Naive thymus-derived CD4-positive, alpha-beta T cell (primary cell): ENCODE measurements around the gene UNC13C. TPM values are rescaled to one million over a fixed set of nuclear protein-coding genes. Genes with fewer than 3 reads are reported as not detected.

Experiments
- ATAC-seq: fragments of 150-1000 bp; cut with Tn5 transposase; 2 replicates; pipeline ENCODE4 v1.10.0; 2021; ENCODE audit warnings: mild to moderate bottlenecking, moderate library complexity
- CTCF ChIA-PET: fragments of 350-600 bp; sonication (Branson Sonifier 250); formaldehyde crosslinking; loops from one replicate; lab custom pipeline; 2021; ENCODE audit warnings: antibody characterized with exemption; lab: Charles Lee
- POLR2A ChIA-PET: fragments of 350-600 bp; sonication (Branson Sonifier 250); formaldehyde crosslinking; loops from one replicate; lab custom pipeline; 2021; ENCODE audit warnings: antibody characterized with exemption, inconsistent platforms; lab: Charles Lee
- DNase-seq, 9 donors: peaks; one replicate each; pipeline versions ENCODE4 v3.0.0 to v3.0.0-alpha.2; 2020 to 2022; ENCODE audit warnings: mixed read lengths in 1 of 9
- H3K27ac ChIP-seq: one replicate; pipeline ENCODE4 v1.7.0; 2013; ENCODE audit warnings: mild to moderate bottlenecking, low read depth, low read length, moderate library complexity
- H3K27me3 ChIP-seq, 2 donors: one replicate each; pipeline ENCODE4 v1.7.0; 2013; ENCODE audit warnings: low read length in 2 of 2, mild to moderate bottlenecking in 2 of 2, moderate library complexity in 2 of 2; ENCODE audit not compliant: control insufficient read depth in 2 of 2, insufficient read depth in 2 of 2
- H3K36me3 ChIP-seq, 3 experiments: 1 replicate in 2 of 3; 2 replicates in 1 of 3; pipeline ENCODE4 v1.7.0; 2013; ENCODE audit warnings: low read length in 3 of 3, mild to moderate bottlenecking in 3 of 3, moderate library complexity in 1 of 3; ENCODE audit not compliant: insufficient read depth in 3 of 3, control insufficient read depth in 2 of 3
- H3K4me1 ChIP-seq, 2 donors: one replicate each; pipeline ENCODE4 v1.7.0; 2013; ENCODE audit warnings: low read length in 2 of 2, mild to moderate bottlenecking in 2 of 2, moderate library complexity in 1 of 2; ENCODE audit not compliant: control insufficient read depth in 2 of 2, insufficient read depth in 2 of 2
- H3K4me3 ChIP-seq: 2 replicates; pipeline ENCODE4 v1.7.0; 2013; ENCODE audit warnings: mild to moderate bottlenecking, low read length
- H3K9me3 ChIP-seq, 3 experiments: 1 replicate in 2 of 3; 2 replicates in 1 of 3; pipeline ENCODE4 v1.7.0; 2013; ENCODE audit warnings: low read length in 3 of 3; ENCODE audit not compliant: control insufficient read depth in 2 of 3
- H3K27ac Mint-ChIP-seq, 9 donors: one replicate each; pipeline ENCODE4 v1.8.0; 2020 to 2022; ENCODE audit warnings: mixed read lengths in 9 of 9, mild to moderate bottlenecking in 8 of 9, moderate library complexity in 5 of 9, inconsistent platforms in 2 of 9
- H3K27me3 Mint-ChIP-seq, 5 donors: one replicate each; pipeline ENCODE4 v1.8.0; 2021 to 2022; ENCODE audit warnings: mixed read lengths in 5 of 5, mild to moderate bottlenecking in 1 of 5
- H3K36me3 Mint-ChIP-seq, 5 donors: one replicate each; pipeline ENCODE4 v1.8.0; 2020 to 2022; ENCODE audit warnings: mixed read lengths in 5 of 5, mild to moderate bottlenecking in 3 of 5, inconsistent platforms in 1 of 5
- H3K4me1 Mint-ChIP-seq, 7 donors: one replicate each; pipeline ENCODE4 v1.8.0; 2020 to 2022; ENCODE audit warnings: mixed read lengths in 7 of 7, mild to moderate bottlenecking in 3 of 7, inconsistent platforms in 1 of 7
- H3K4me3 Mint-ChIP-seq, 10 donors: one replicate each; pipeline ENCODE4 v1.8.0; 2020 to 2022; ENCODE audit warnings: mild to moderate bottlenecking in 10 of 10, mixed read lengths in 10 of 10, moderate library complexity in 6 of 10, inconsistent platforms in 2 of 10
- H3K9me3 Mint-ChIP-seq, 11 donors: one replicate each; pipeline ENCODE4 v1.8.0; 2020 to 2022; ENCODE audit warnings: mixed read lengths in 11 of 11, mild to moderate bottlenecking in 4 of 11, inconsistent platforms in 1 of 11, moderate library complexity in 1 of 11
- intact Hi-C, 2 donors: fragments of 100-400 bp; cut with micrococcal nuclease; formaldehyde crosslinking; loops; one replicate each; pipeline ENCODE4 v1.15.1; 2023
- polyA plus RNA-seq, 2 donors: library from polyadenylated mRNA; unstranded; fragments of 300-500 nt; fragmentation: Illumina TruSeq; gene quantifications; one replicate each; pipeline ENCODE4 v1.2.3, GENCODE V29; 2021
- total RNA-seq, 6 experiments: library from RNA in 5 of 6; stranded (reverse) in 5 of 6; gene quantifications; 1 replicate in 5 of 6; 2 replicates in 1 of 6; pipeline ENCODE4 v1.2.3 and lab custom pipeline; 2021 to 2026

The UNC13C gene
- total and polyA plus RNA-seq, 7 experiments from 2014 or later, result not detected

- no peak for ATAC-seq
- Mint-ChIP-seq H3K27me3 (peaks cover 0 to 5% (median 0%) of the 10 kb centered on the region in 5 donors), H3K4me3 (no peak overlapping the region), H3K9me3 (peaks cover 0 to 10% (median 1%) of the 10 kb centered on the region in 11 donors), H3K36me3 (no peaks in the 10 kb centered on the region), H3K27ac (no peak overlapping the region), H3K4me1 (no peaks in the 10 kb centered on the region)
- Histone ChIP-seq H3K4me1 (no peaks in the 10 kb centered on the region), H3K4me3 (no peak overlapping the region), H3K9me3 (no peaks in the 10 kb centered on the region), H3K27ac (no peak overlapping the region), H3K36me3 (no peaks in the 10 kb centered on the region), H3K27me3 (no peaks in the 10 kb centered on the region)
- ChIA-PET POLR2A (no interaction called here), CTCF (no interaction called here)
- no peak for DNase-seq
- intact Hi-C loops, result no loop called here
These were observed 367.1 kb downstream of the UNC13C start for GRCh38 chr15:54345301-54345700.

- POLR2A ChIA-PET, result no interaction called here
- peaks cover 0 to 10% (median 1%) of the 10 kb centered on the region in 11 donors for H3K9me3 Mint-ChIP-seq
These were observed 367.6 kb downstream of the UNC13C start for GRCh38 chr15:54345827-54346226.

GRCh38 chr15:54347082-54347827, 369.0 kb downstream of the UNC13C start:
- H3K4me1 Mint-ChIP-seq, result no peaks in the 10 kb centered on the region
- ChIA-PET POLR2A (no interaction called here), CTCF (no interaction called here)
- H3K9me3 ChIP-seq, result no peaks in the 10 kb centered on the region
- H3K36me3 ChIP-seq, result no peaks in the 10 kb centered on the region
- intact Hi-C loops, result no loop called here
- no peaks in the 10 kb centered on the region for H3K36me3 Mint-ChIP-seq
- H3K27ac Mint-ChIP-seq, result no peak overlapping the region
- H3K4me3 Mint-ChIP-seq, result no peak overlapping the region
- H3K27me3 ChIP-seq, result no peaks in the 10 kb centered on the region
- H3K9me3 Mint-ChIP-seq, result peaks cover 0 to 10% (median 0%) of the 10 kb centered on the region in 11 donors
- H3K4me1 ChIP-seq, result no peaks in the 10 kb centered on the region
- H3K4me3 ChIP-seq, result no peak overlapping the region
- ATAC-seq, result no peak
- no peak overlapping the region for H3K27ac ChIP-seq
- DNase-seq, result no peak
- peaks cover 0 to 5% (median 0%) of the 10 kb centered on the region in 5 donors for H3K27me3 Mint-ChIP-seq

More at GRCh38 chr15:54345827-54346226, 367.6 kb downstream of the UNC13C start:
- Mint-ChIP-seq H3K4me3 (no peak overlapping the region), H3K27me3 (peaks cover 0 to 5% (median 0%) of the 10 kb centered on the region in 5 donors), H3K27ac (no peak overlapping the region), H3K4me1 (no peaks in the 10 kb centered on the region), H3K36me3 (no peaks in the 10 kb centered on the region)
- intact Hi-C loops, result no loop called here
- Histone ChIP-seq H3K27me3 (no peaks in the 10 kb centered on the region), H3K36me3 (no peaks in the 10 kb centered on the region), H3K4me1 (no peaks in the 10 kb centered on the region), H3K4me3 (no peak overlapping the region), H3K27ac (no peak overlapping the region), H3K9me3 (no peaks in the 10 kb centered on the region)
- CTCF ChIA-PET, result no interaction called here
- DNase-seq, result no peak
- ATAC-seq, result no peak

DNA sequence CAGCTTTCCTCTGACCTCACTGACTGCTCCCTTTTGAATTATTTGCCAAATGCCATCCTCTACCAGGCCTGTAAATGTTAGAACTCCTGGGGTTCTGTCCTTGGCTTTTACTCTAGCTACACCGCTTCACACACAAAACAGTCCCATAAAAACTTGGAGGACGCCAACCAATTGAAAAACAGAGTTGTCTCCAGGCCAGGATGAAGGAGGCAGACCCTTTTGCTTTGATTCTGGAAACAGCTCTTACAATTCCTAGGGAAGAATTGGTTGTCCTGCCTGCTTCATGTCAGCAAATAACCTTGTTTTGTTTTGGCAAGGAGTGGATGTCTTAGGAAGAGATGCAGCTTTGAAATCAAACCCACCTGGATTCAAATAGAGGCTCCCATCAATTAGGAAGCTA, 375.5 kb downstream of the UNC13C start:
- no peak for DNase-seq
- H3K27me3 Mint-ChIP-seq, result peaks cover 0 to 6% (median 0%) of the 10 kb centered on the region in 5 donors
- no peaks in the 10 kb centered on the region for H3K36me3 Mint-ChIP-seq
- intact Hi-C loops, result no loop called here
- no peak overlapping the region for H3K4me3 Mint-ChIP-seq
- no peak overlapping the region for H3K27ac Mint-ChIP-seq
- ATAC-seq, result no peak
- Histone ChIP-seq H3K27ac (no peak overlapping the region), H3K4me1 (no peaks in the 10 kb centered on the region), H3K36me3 (no peaks in the 10 kb centered on the region), H3K27me3 (no peaks in the 10 kb centered on the region), H3K4me3 (no peak overlapping the region), H3K9me3 (no peaks in the 10 kb centered on the region)
- H3K9me3 Mint-ChIP-seq, result peaks cover 0 to 13% (median 2%) of the 10 kb centered on the region in 11 donors
- POLR2A ChIA-PET, result no interaction called here
- CTCF ChIA-PET, result no interaction called here
- H3K4me1 Mint-ChIP-seq, result no peaks in the 10 kb centered on the region

DNA sequence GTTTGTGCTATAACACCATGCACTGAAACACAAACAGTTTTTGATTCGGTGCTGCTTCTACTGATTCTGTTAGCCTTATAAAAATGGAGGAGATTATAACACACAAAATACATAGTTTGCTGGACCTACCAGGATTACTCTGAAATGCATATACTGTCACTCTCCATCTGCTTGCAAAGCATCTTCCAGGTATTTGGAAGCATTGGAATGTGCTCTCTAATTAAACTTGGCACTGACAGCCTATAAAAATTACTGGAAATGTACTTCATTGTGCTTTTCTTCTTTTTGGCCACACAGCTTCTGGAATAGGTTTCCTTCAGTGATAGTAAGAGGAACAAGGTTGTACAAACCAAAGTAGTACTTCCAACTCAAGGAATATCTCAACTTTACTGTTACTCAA, 376.1 kb downstream of the UNC13C start:
- DNase-seq (no peak), ATAC-seq (no peak)
- Histone ChIP-seq H3K36me3 (no peaks in the 10 kb centered on the region), H3K27me3 (no peaks in the 10 kb centered on the region), H3K9me3 (no peaks in the 10 kb centered on the region), H3K27ac (no peak overlapping the region), H3K4me3 (no peak overlapping the region), H3K4me1 (no peaks in the 10 kb centered on the region)
- intact Hi-C loops, result no loop called here
- H3K36me3 Mint-ChIP-seq, result peaks cover 0 to 4% (median 0%) of the 10 kb centered on the region in 5 donors
- H3K4me1 Mint-ChIP-seq, result no peaks in the 10 kb centered on the region
- ChIA-PET CTCF (no interaction called here), POLR2A (no interaction called here)
- H3K27me3 Mint-ChIP-seq, result peaks cover 0 to 6% (median 0%) of the 10 kb centered on the region in 5 donors
- no peak overlapping the region for H3K27ac Mint-ChIP-seq
- H3K4me3 Mint-ChIP-seq, result no peak overlapping the region
- H3K9me3 Mint-ChIP-seq, result peaks cover 0 to 19% (median 6%) of the 10 kb centered on the region in 11 donors

GRCh38 chr15:54364961-54365360, 386.7 kb downstream of the UNC13C start:
- Mint-ChIP-seq H3K27me3 (peaks cover 0 to 8% (median 4%) of the 10 kb centered on the region in 5 donors), H3K4me1 (no peaks in the 10 kb centered on the region), H3K36me3 (peaks cover 0 to 10% (median 0%) of the 10 kb centered on the region in 5 donors), H3K9me3 (peaks cover 9 to 28% (median 13%) of the 10 kb centered on the region in 11 donors), H3K27ac (no peak overlapping the region), H3K4me3 (no peak overlapping the region)
- ATAC-seq (no peak), DNase-seq (no peak)
- ChIA-PET POLR2A (no interaction called here), CTCF (no interaction called here)
- Histone ChIP-seq H3K4me1 (no peaks in the 10 kb centered on the region), H3K36me3 (no peaks in the 10 kb centered on the region), H3K4me3 (no peak overlapping the region), H3K27me3 (no peaks in the 10 kb centered on the region), H3K27ac (no peak overlapping the region), H3K9me3 (peaks cover 0 to 12% (median 0%) of the 10 kb centered on the region in 3 experiments)
- intact Hi-C loops, result no loop called here

DNA sequence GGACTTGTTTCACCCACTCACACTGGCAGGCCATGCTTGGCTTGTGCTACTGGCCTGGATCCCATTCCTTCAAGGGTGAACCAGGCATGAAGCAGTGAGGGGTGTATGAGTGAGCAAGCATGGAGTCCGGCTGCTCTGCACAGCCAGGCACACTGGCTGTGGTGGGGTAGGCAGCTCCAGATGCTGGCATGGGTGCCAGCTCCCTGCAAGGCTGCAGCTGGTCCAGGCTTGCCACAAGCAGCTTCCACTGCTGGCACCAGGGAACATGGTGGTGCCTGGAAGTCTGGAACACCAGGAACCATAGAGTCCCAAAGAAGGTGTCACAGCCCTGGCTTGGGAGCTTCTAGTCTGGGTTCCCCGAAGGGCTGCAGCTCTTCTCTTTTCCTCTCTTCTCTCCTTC, 395.1 kb downstream of the UNC13C start:
- Mint-ChIP-seq H3K36me3 (no peaks in the 10 kb centered on the region), H3K9me3 (peaks cover 0 to 4% (median 0%) of the 10 kb centered on the region in 11 donors), H3K4me3 (no peak overlapping the region), H3K27me3 (peaks cover 0 to 5% (median 0%) of the 10 kb centered on the region in 5 donors), H3K4me1 (no peaks in the 10 kb centered on the region), H3K27ac (no peak overlapping the region)
- Histone ChIP-seq H3K9me3 (no peaks in the 10 kb centered on the region), H3K27ac (no peak overlapping the region), H3K27me3 (no peaks in the 10 kb centered on the region), H3K4me3 (no peak overlapping the region), H3K4me1 (no peaks in the 10 kb centered on the region), H3K36me3 (no peaks in the 10 kb centered on the region)
- ChIA-PET POLR2A (no interaction called here), CTCF (no interaction called here)
- intact Hi-C loops, result no loop called here
- no peak for ATAC-seq
- DNase-seq, result no peak
